Activated CD8-positive, alpha-beta memory T cell treated with anti-CD3 and anti-CD28 coated beads for 36 hours (primary cell): ENCODE measurements around the gene TLR1. TPM values are rescaled to one million over a fixed set of nuclear protein-coding genes. Genes with fewer than 3 reads are reported as not detected.
"Not testable (repeated sequence)": the region's sequence is repeated elsewhere in the genome, so short reads cannot be mapped to it uniquely, and the experiment has no call there.

ENCODE experiments used
- CTCF ChIA-PET: fragments of 350-600 bp; sonication (Branson Sonifier 250); formaldehyde crosslinking; loops from one replicate; lab custom pipeline; 2021; ENCODE audit warnings: antibody characterized with exemption; lab: Charles Lee
- POLR2A ChIA-PET: fragments of 350-600 bp; sonication (Branson Sonifier 250); formaldehyde crosslinking; loops from one replicate; lab custom pipeline; 2021; ENCODE audit warnings: antibody characterized with exemption; lab: Charles Lee
- total RNA-seq, 2 experiments: library from RNA; stranded (reverse); gene quantifications; one replicate each; pipeline ENCODE4 v1.2.3, GENCODE V29; 2021

The TLR1 gene
- total RNA-seq, 2 experiments from 2014 or later: 0.42 to 0.51 TPM

- CTCF ChIA-PET: no interaction called here
- POLR2A ChIA-PET: no interaction called here
These were observed 11.5 kb upstream of the TLR1 start for GRCh38 chr4:38815885-38816782.

DNA sequence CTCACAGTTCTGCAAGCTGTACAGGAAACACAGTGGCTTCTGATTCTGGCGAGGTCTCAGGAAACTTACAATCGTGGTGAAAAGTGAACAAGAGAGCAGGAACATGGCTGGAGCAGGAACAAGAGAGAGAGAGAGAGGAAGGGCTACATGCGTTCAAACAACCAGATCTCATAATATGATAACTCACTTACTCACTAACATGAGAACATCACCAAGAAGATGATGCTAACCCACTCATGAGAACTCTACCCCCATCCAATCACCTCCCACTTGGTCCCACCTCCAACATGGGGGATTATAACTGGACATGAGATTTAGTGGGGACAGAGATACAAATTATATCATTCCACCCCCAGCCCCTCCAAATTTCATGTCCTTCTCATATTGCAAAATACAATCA is 9.8 kb upstream of the TLR1 start:
- ChIA-PET CTCF (no interaction called here), POLR2A (no interaction called here)

DNA sequence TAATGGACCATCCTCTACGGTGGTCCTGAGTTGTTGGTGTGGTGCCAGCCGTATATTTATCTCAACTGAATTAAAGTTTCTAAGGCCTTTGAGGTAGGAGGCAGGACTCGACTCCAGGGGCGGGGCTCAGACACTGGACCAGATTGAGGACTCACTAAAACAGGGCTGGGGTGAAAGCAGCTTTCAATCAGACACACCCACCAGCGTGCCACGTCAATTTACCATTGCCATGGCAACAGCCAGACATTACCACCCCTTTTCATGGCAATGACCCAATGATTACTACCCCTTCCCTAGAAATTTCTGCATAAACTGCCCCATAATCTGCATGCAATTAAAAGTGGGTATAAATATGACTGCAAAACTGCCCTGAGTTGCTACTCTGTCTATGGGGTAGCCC is 6.7 kb upstream of the TLR1 start:
- POLR2A ChIA-PET: no interaction called here
- CTCF ChIA-PET: no interaction called here

GRCh38 chr4:38807462-38807861 is 2.9 kb upstream of the TLR1 start:
- POLR2A ChIA-PET: not testable (repeated sequence)
- CTCF ChIA-PET: interaction anchor here (0.6 kb wide), 1 partner anchor 425 kb away, joined by 4 read pairs; no protein-coding TSS in a partner anchor

GRCh38 chr4:38806251-38806650 is 1.7 kb upstream of the TLR1 start:
- POLR2A ChIA-PET, CTCF ChIA-PET: not testable (repeated sequence)

- POLR2A ChIA-PET: no interaction called here
- CTCF ChIA-PET: interaction anchor here (0.6 kb wide), 1 partner anchor 131 kb away, joined by 3 read pairs; no protein-coding TSS in a partner anchor
These were observed 1.0 kb upstream of the TLR1 start for GRCh38 chr4:38805530-38806145.

DNA sequence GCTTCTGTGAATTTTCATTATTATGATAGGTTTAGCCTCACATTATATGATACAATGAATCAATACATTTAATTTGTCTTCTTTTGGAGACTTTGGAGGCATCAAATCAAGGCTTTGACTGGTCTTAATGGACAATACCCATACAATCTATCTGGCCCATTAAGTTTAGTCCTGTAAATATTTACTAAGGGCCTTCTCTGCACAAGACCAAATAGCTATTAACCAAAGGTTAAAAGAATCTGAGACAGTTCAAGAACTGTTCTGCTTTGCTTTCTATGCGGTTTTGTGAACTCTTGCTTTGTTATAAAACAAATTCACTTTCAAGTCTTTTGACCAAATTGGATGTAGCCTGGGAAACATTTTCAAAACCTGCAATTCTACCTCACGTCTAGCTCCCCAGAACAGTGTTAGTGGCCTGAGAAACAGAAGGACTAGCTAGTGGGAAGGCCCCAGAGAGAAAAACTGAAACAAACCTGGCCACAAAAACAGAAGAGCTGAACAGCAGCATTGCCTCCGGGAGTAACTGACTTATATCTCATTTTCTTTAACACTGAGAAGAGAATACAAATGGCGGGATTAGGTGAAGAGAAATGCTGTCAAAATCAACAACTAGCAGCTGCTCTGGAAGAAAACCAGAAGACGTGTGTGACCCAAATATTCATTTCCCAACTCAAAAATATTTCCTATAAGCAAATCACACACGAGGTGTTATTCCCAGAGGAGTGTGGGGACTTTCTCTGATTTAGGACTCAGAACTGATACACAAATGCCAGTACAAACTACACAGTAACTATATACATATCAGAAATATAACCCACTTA is 548 bp downstream of the TLR1 start:
- ChIA-PET POLR2A (interaction anchor here (0.5 kb wide), 1 partner anchor 771 kb away, joined by 10 read pairs; no protein-coding TSS in a partner anchor), CTCF (interaction anchor here (0.5 to 1.3 kb wide), 3 partner anchors 44 to 468 kb away, joined by 3 to 6 read pairs (median 5); no protein-coding TSS in a partner anchor)

GRCh38 chr4:38802561-38803355 is 1.8 kb downstream of the TLR1 start:
- CTCF ChIA-PET: interaction anchor here (0.7 to 2.2 kb wide), 2 partner anchors 43 to 57 kb away, joined by 3 to 5 read pairs; no protein-coding TSS in a partner anchor
- POLR2A ChIA-PET: interaction anchor here (0.6 kb wide), 1 partner anchor 975 kb away, joined by 4 read pairs; no protein-coding TSS in a partner anchor

DNA sequence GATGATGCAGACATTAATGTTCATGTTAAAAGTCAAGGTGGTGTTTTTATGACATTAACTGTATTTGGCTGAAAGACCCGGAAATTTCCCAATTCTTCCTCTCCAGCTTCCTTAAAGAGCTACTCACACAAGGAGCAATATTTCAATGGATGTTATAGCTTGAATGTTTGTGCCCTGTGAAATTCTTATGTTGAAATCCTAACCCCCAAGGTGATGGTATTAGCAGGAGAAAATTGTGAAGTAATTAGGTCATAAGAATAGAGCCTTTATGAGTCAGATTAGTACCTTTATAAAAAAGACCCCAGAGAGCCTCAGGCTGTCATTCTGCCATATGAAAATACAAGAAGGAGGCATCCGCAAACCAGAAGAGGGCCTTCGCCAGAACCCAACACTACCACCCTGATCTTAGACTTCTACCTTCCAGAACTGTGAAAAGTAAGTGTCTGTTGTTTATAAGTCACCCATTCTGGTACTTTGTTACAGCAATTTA is 3.6 kb downstream of the TLR1 start:
- ChIA-PET CTCF (interaction anchor here (2.2 kb wide), 1 partner anchor 41 kb away, joined by 5 read pairs; no protein-coding TSS in a partner anchor), POLR2A (no interaction called here)

- ChIA-PET CTCF (no interaction called here), POLR2A (no interaction called here)
These were observed 4.2 kb downstream of the TLR1 start for GRCh38 chr4:38800366-38800765.

- ChIA-PET POLR2A (no interaction called here), CTCF (no interaction called here)
These were observed 9.5 kb downstream of the TLR1 start for GRCh38 chr4:38795087-38795486.

DNA sequence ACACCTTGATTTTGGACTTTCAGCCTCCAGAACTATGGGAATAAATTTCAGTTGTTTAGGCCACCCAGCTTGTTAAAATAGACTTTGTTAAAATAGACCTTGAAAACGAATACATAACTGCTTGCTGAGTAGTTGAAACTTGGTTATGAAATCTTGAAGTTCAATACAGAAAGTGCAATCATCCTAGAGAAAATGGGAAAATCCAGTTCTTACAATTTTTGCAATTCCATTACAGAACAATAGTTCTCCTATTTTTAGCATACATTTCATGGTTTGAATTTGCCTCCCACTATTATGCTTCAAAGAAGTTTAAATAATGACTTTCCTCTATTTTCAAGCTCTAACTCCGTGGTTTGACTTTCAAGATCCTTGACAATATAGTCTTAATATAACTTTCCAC is 10.5 kb downstream of the TLR1 start:
- POLR2A ChIA-PET: no interaction called here
- CTCF ChIA-PET: no interaction called here

DNA sequence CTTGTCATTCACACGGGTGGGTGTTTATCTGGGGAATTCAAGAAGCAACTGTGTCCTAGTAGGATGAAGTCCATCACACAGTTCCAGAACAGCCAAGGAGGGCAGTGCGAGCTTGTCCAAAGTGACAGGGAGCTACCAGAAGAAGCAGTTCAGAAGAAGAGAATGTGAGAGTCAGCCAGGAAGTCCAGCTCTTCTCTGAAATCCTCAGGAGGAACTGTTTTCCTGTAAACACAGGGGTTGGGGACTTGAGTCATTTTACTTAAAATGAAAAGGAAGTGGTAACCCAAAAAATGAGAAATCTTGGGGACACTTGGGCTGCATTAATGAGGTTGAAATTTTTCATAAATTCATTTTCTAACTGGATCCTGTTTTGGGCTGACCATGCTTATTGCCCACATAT is 13.6 kb downstream of the TLR1 start:
- ChIA-PET CTCF (no interaction called here), POLR2A (no interaction called here)

GRCh38 chr4:38788317-38788716 is 16.3 kb downstream of the TLR1 start:
- CTCF ChIA-PET: no interaction called here
- POLR2A ChIA-PET: no interaction called here

- ChIA-PET CTCF (interaction anchor here (0.6 kb wide), 1 partner anchor 60 kb away, joined by 3 read pairs; no protein-coding TSS in a partner anchor), POLR2A (no interaction called here)
These were observed 16.9 kb downstream of the TLR1 start for GRCh38 chr4:38787693-38788092.

GRCh38 chr4:38785901-38786402 is 18.6 kb downstream of the TLR1 start:
- CTCF ChIA-PET: no interaction called here
- POLR2A ChIA-PET: no interaction called here

DNA sequence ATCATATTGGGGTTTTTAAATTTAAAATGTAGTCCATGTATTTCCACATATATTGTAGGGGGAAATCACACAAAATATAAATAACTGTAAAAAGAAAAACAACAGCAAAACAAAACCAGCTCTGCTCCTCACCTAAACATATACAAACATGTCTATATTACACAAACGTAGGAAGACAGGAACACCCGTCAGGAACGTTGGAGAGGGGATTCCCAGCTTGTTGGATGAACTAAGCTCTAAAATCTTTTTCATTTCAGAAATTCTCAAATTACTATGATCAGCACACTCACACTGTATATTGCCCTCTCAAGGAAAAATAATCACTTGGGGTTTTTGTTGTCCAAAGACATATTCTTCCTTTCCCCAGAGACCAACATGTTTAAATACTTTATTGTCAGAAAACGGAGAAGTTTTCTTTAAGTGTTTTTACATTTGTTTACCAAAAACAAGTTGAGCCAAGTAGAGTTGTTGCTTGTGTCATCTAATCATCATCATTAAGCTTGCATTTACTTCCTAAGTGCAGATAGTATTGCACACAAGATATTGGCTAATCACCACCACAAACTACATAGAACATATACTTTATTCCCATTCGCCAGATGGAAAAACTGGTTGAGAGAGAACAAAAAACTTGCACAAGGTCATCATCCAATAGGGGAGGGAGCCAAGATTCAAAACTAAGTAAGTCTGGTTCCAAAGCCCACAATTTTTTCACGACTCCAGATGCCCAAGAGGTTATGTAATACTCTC is 19.4 kb downstream of the TLR1 start:
- POLR2A ChIA-PET: no interaction called here
- CTCF ChIA-PET: no interaction called here

DNA sequence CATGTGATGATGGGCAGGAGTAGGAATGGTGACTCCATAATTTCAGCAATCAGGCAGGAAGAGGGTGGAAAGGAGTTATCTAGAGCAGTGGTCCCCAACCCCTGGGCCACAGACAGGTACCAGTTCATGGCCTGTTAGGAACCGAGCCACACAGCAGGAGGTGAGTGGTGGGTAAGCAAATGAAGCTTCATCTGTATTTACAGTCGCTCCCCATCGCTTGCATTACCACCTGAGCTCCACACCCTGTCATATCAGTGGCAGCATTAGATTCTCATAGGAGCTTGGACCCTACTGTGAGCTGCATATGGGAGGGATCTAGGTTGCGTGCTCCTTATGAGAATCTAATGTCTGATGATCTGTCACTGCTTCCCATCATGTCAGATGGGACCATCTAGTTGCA is 20.4 kb downstream of the TLR1 start:
- ChIA-PET CTCF (interaction anchor here (0.6 kb wide), 1 partner anchor 352 kb away, joined by 5 read pairs; no protein-coding TSS in a partner anchor), POLR2A (no interaction called here)
